Transverse colon (tissue), 4 donors: Measurements from ENCODE around the gene TINAG. TPM values are rescaled to one million over a fixed set of nuclear protein-coding genes. Genes with fewer than 3 reads are reported as not detected.

ENCODE experiments used
- DNase-seq: peaks from one replicate; pipeline ENCODE4 v3.0.0-alpha.2; 2019
- H3K27ac ChIP-seq, 4 donors: fragments of 200-600 bp; sonication (generic); 2 replicates each; pipeline ENCODE4 v1.5.1; 2016 to 2018; ENCODE audit warnings: inconsistent platforms in 4 of 4
- H3K27me3 ChIP-seq: fragments of 200-600 bp; sonication (generic); 2 replicates; pipeline ENCODE4 v1.5.1; 2017; ENCODE audit warnings: inconsistent platforms
- H3K36me3 ChIP-seq, 4 donors: fragments of 200-600 bp; sonication (generic); 2 replicates each; pipeline ENCODE4 v1.5.1; 2017 to 2019; ENCODE audit warnings: inconsistent platforms in 4 of 4
- H3K4me1 ChIP-seq, 4 donors: fragments of 200-600 bp; sonication (generic); 2 replicates each; pipeline ENCODE4 v1.5.1; 2017 to 2020; ENCODE audit warnings: inconsistent platforms in 4 of 4
- H3K4me3 ChIP-seq, 4 donors: fragments of 200-600 bp; sonication (generic); 1 replicate in 1 of 4; 2 replicates in 3 of 4; pipeline versions ENCODE4 v1.5.1 to v1.6.1; 2017 to 2019; ENCODE audit warnings: inconsistent platforms in 4 of 4
- H3K9me3 ChIP-seq, 2 donors: fragments of 200-600 bp; sonication (generic); 2 replicates each; pipeline ENCODE4 v1.5.1; 2017 to 2019; ENCODE audit warnings: inconsistent platforms in 2 of 2
- EP300 ChIP-seq: sonication (generic); formaldehyde crosslinking; IDR thresholded peaks from one replicate; pipeline ENCODE4 v1.6.1; 2017; ENCODE audit warnings: antibody characterized with exemption, low read depth
- POLR2A ChIP-seq: fragments of 450-650 bp; IDR thresholded peaks from one replicate; pipeline ENCODE4 v1.6.1; 2016; ENCODE audit warnings: antibody characterized with exemption, mild to moderate bottlenecking, moderate library complexity
- POLR2AphosphoS5 ChIP-seq, 3 donors: sonication (generic); formaldehyde crosslinking; IDR thresholded peaks; one replicate each; pipeline ENCODE4 v1.6.1; 2016; ENCODE audit warnings: antibody characterized with exemption in 3 of 3
- WGBS, 2 donors: methylation state at CpG; one replicate each; pipeline ENCODE4 v1.1.5; 2018; ENCODE audit warnings: low coverage in 1 of 2; 5-methylcytosine and 5-hydroxymethylcytosine counted together
- in situ Hi-C, 4 donors: fragments of 200-750 bp; cut with MboI; loops; one replicate each; pipeline versions ENCODE4 v1.15.0 to v1.15.1; 2017; ENCODE audit warnings: low sequenced_read_pairs in 3 of 4, low pct_ligation_motif_present in 1 of 4, low pct_unique_long_range_greater_than_20kb in 1 of 4
- intact Hi-C: fragments of 100-400 bp; cut with DNase I; formaldehyde crosslinking; loops from one replicate; pipeline ENCODE4 v1.15.1; 2023; ENCODE audit warnings: low total_unique reads
- total RNA-seq, 4 donors: library from RNA; depleted of rRNA; stranded (reverse); fragments of >200 nt; gene quantifications; one replicate each; pipeline ENCODE4 v1.1.0, GENCODE V29; 2016
- TF ChIP-seq, protein P1 (sequence below), 5 experiments: fragments of 200-600 bp in 3 of 5; fragments of 450-650 bp in 2 of 5; sonication (generic) in 3 of 5; IDR thresholded peaks; 1 replicate in 2 of 5; 2 replicates in 3 of 5; pipeline ENCODE4 v1.5.1; 2016 to 2017; ENCODE audit warnings: antibody characterized with exemption in 5 of 5, inconsistent platforms in 3 of 5, mild to moderate bottlenecking in 2 of 5, moderate library complexity in 1 of 5

The TINAG gene
- total RNA-seq, 4 donors from 2014 or later, result 27.5 to 155 (median 66.3) TPM

DNA sequence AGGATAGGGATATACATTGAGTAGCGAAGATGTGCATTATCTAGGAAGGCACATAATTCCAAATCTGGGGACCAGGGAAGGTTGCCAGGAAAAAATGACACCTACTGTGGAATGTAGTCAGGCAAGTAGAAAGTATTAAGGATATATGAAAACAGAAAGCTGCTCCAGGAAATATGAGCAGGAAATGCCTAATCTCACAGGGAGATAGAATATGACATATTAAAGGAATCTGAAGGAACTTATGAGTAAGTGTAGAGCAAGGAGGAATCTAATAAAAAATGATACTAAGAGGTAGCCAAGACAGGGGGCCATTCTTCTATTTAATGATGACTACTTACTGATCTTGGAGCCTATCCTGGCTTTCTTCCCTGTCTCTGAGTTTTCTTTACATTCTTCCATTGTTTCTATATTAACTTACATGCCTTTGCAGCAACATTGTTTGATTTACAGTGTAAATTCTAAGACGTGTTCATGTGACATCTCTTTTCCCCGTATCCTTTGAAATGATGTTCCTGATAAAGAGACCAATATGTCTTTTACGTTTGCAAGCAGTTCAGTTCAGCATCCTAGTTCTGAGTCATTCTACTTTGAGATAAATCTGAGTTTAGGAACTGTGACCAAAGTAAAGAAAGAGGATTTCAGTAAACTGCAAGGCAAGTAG is 58.6 kb downstream of the TINAG start:
- in situ Hi-C loops, result no loop called here
- Histone ChIP-seq H3K9me3 (no peaks in the 10 kb centered on the region), H3K27ac (no peak overlapping the region), H3K27me3 (no peaks in the 10 kb centered on the region), H3K36me3 (no peaks in the 10 kb centered on the region), H3K4me3 (no peak overlapping the region), H3K4me1 (no peaks in the 10 kb centered on the region)
- 47 to 71% methylated on average over 4 of the region's 4 CpGs for WGBS, 2 donors
- intact Hi-C loops, result no loop called here
- TF ChIP-seq, protein P1, sequence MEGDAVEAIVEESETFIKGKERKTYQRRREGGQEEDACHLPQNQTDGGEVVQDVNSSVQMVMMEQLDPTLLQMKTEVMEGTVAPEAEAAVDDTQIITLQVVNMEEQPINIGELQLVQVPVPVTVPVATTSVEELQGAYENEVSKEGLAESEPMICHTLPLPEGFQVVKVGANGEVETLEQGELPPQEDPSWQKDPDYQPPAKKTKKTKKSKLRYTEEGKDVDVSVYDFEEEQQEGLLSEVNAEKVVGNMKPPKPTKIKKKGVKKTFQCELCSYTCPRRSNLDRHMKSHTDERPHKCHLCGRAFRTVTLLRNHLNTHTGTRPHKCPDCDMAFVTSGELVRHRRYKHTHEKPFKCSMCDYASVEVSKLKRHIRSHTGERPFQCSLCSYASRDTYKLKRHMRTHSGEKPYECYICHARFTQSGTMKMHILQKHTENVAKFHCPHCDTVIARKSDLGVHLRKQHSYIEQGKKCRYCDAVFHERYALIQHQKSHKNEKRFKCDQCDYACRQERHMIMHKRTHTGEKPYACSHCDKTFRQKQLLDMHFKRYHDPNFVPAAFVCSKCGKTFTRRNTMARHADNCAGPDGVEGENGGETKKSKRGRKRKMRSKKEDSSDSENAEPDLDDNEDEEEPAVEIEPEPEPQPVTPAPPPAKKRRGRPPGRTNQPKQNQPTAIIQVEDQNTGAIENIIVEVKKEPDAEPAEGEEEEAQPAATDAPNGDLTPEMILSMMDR (IDR thresholded peaks at IDR 0.05), result no peak
- TF ChIP-seq POLR2A, result no peak
- no peak for TF ChIP-seq EP300
- no peak for TF ChIP-seq POLR2AphosphoS5 (IDR thresholded peaks at IDR 0.05)
- DNase-seq, result no peak

- Histone ChIP-seq H3K9me3 (no peaks in the 10 kb centered on the region), H3K4me3 (no peak overlapping the region), H3K36me3 (no peaks in the 10 kb centered on the region), H3K27me3 (no peaks in the 10 kb centered on the region), H3K4me1 (no peaks in the 10 kb centered on the region), H3K27ac (no peak overlapping the region)
- TF ChIP-seq, protein P1 (IDR thresholded peaks at IDR 0.05), result no peak
- TF ChIP-seq POLR2A (no peak), EP300 (no peak), POLR2AphosphoS5 (IDR thresholded peaks at IDR 0.05) (no peak)
- in situ Hi-C loops, result no loop called here
- DNase-seq, result no peak
- WGBS, 2 donors, result 79 to 94% methylated on average over 2 of the region's 2 CpGs
- intact Hi-C loops, result no loop called here
Observed at GRCh38 chr6:54377776-54378175, 69.5 kb downstream of the TINAG start.

DNA sequence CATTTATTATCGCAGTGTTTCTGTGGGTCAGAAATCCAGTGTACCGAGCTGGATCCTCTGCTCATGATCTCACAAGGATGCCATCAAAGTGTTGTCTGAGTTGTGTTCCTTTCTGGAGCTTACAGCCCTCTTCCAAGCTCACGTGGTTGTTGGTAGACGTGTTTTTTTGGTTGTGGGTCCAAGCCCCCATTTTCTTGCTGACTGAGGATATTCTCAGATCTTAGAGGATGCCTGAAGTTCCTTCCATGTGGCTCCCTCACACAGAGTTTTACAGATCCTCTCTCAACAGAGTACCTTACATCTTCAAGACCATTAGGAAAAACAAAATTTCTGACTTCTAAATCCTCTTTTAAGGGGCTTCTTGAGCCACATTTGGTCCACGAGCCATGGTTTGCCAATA is 78.1 kb downstream of the TINAG start:
- 90% methylated on average over 5 of the region's 5 CpGs; no CpG with 5 or more reads in 1 of the 2 donors for WGBS, 2 donors
- Histone ChIP-seq H3K4me1 (no peaks in the 10 kb centered on the region), H3K27me3 (no peaks in the 10 kb centered on the region), H3K27ac (no peak overlapping the region), H3K9me3 (no peaks in the 10 kb centered on the region), H3K4me3 (no peak overlapping the region), H3K36me3 (no peaks in the 10 kb centered on the region)
- in situ Hi-C loops, result no loop called here
- TF ChIP-seq POLR2A (no peak), EP300 (no peak), POLR2AphosphoS5 (IDR thresholded peaks at IDR 0.05) (no peak)
- DNase-seq, result no peak
- intact Hi-C loops, result no loop called here

- in situ Hi-C loops (no loop called here), intact Hi-C loops (loop anchor here (10.0 kb wide), 1 partner anchor 74 kb away; no protein-coding TSS in a partner anchor)
- Histone ChIP-seq H3K27me3 (no peaks in the 10 kb centered on the region), H3K36me3 (no peaks in the 10 kb centered on the region), H3K4me1 (no peaks in the 10 kb centered on the region), H3K4me3 (no peak overlapping the region), H3K9me3 (no peaks in the 10 kb centered on the region), H3K27ac (no peak overlapping the region)
- TF ChIP-seq POLR2AphosphoS5 (IDR thresholded peaks at IDR 0.05) (no peak), POLR2A (no peak), EP300 (no peak)
- TF ChIP-seq, protein P1 (IDR thresholded peaks at IDR 0.05), result no peak
- DNase-seq, result no peak
Observed at GRCh38 chr6:54390362-54390761, 82.1 kb downstream of the TINAG start.

DNA sequence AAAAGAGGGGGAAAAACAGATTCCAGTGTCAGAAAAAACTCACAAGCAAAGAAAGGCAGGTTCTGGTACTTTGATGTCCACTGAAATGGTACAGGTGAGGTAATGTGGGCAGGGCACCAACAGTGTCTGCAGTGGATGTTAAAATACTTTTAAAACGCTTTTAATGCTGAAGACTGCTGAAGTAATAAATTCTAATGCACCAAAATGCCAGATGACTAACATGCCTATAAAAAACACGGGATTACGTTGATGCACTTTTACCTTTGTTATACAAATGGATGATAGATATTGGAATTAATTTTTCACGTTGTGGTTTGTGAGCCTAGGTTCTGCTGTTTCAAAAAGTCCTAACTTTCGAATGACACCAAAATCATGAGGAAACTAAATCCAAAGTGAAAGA is 83.3 kb downstream of the TINAG start:
- WGBS, 2 donors, result 74 to 76% methylated on average over 5 of the region's 5 CpGs
- Histone ChIP-seq H3K9me3 (no peaks in the 10 kb centered on the region), H3K27me3 (no peaks in the 10 kb centered on the region), H3K4me3 (no peak overlapping the region), H3K36me3 (no peaks in the 10 kb centered on the region), H3K4me1 (no peaks in the 10 kb centered on the region), H3K27ac (no peak overlapping the region)
- TF ChIP-seq, protein P1 (IDR thresholded peaks at IDR 0.05), result no peak
- no peak for TF ChIP-seq POLR2AphosphoS5 (IDR thresholded peaks at IDR 0.05)
- TF ChIP-seq EP300, result no peak
- TF ChIP-seq POLR2A, result no peak
- no peak for DNase-seq
- intact Hi-C loops, result loop anchor here (10.0 kb wide), 1 partner anchor 73 kb away; no protein-coding TSS in a partner anchor
- in situ Hi-C loops, result no loop called here
